T-helper 22 cell (primary cell): ENCODE data around the gene NRROS.
"Not testable (repeated sequence)": the region's sequence is repeated elsewhere in the genome, so short reads cannot be mapped to it uniquely, and the experiment has no call there.

Source experiments
- DNase-seq: peaks from one replicate; pipeline ENCODE4 v3.0.0-alpha.2; 2020; ENCODE audit warnings: low read depth

NRROS gene

DNA sequence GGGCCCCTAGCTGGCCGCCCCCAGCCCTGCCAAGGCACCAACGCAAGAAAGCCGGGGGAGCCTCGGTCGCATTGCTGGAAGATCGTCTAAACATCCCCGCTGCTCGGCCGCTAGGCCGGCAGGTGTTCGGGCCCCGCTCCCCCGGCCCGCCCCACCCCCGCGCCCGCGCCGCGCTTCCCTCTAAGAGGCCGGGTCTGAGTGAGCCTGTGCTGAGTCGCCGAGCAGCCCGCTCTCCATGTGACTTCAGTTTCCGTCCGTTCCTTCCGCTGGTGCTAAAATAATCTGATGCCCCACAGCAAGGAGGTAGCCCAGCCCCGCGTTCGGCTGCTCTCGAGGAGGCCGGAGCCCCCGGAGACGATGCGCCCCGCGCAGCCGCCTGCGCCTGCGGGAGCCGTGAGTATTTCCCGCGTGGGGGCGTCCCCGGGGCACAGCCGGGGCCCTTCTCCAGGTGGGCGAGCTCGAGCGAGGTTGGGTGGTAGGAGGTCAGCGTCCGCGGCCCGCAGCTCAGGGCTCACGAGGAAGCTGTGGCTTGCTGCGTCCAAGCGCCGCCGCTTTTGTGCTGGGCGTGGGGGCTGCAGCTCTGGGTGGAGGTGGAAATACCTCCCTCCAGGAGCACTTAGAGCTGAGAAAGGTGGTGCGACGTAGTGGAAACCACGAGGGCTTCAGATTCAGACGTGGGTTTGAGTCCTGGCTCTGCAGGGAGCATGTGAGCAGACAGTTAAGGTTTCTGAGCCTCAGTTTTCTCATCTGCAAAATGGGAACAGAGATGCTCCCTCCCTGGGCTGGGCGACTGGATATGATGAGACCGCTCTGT is at the start of gene NRROS:
Gene NRROS, plus strand, starts transcription at position 212 of the 814 bp plus-strand sequence. CDS start 14,846 bp downstream, outside the sequence.
- peak; percentile 34 for DNase-seq

DNA sequence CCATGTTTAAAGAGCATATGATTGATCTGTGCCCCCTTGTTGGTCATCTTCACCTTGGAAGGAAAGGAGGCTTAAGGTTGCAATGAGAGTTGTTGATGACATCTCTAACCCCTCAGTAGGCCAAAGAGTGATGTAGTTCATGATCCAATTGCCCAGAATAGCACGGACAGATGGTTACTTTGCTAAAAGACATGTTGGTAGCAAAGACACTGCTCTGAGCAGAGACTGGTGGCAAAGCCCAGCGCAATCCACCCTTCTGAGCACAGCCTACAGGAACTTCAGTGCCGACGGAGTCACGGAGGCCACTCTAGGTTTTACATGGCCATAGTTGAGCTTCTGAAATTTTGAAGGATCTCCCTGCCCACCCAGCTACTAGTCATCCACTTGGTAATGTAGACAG is 49.2 kb upstream of the NRROS start:
- no peak for DNase-seq

DNA sequence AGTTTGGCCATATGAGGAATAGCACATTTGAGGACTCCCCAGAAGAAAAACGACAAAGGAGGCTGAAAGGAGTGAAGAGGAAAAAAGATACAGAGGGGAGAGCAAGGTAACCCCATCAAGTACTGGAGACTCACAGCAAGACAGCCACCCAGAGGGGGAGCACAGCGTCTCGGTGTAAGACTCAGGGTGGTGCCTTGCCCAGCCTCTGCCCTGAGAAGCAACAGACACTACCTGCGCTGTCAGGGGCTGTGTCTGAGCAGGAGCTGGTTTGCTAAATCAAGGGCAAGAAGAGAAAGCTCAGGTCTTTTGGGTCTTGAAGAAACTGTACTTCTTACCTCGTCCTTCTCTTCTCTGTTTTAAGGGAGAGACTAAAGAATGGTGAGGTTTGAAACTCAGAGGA is 43.1 kb upstream of the NRROS start:
- no peak for DNase-seq

DNA sequence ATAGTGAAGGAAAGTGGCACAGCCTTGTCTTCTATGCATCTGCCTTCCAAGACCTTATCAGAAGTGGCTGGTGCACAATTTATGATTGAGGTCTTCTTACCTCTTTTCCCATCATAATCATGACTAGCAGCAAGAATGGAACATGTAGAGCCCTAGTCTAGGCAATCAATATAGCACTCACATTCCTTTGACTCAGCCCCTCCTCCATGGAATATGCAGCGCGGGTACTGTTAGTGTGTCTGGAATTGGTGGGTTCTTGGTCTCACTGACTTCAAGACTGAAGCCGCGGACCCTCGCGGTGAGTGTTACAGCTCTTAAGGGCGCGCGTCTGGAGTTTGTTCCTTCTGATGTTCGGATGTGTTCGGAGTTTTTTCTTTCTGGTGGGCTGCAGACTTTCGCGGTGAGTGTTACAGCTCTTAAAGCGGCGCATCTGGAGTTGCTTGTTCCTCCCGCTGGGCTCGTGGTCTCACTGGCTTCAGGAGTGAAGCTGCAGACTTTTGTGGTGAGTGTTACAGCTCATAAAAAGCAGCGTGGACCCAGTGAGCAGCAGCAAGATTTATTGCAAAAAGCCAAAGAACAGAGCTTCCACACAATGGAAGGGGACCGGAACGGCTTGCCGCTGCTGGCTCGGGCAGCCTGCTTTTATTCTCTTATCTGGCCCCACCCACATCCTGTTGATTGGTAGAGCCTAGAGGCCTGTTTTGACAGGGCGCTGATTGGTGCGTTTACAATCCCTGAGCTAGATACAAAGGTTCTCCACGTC is 41.3 kb upstream of the NRROS start:
- peak; percentile 17 for DNase-seq

DNA sequence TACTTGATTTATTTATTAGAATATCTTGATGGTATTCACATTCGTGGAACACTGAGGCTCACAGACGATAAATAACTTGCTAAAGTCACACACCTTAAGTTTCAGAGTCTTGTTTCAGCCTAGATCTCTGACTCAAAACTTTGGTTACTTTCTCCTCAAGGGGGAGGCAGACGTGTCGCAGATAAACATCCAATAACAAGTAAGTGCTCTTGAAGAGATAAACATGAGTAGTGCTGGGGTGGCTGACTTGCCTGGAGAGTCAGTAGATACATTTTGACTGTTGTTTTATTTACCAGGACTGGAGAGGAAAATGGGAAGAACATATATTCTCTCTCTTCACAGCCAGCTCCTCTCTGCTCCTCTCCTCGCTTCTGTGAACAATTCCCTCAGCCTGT is 39.8 kb upstream of the NRROS start:
- DNase-seq = no peak

DNA sequence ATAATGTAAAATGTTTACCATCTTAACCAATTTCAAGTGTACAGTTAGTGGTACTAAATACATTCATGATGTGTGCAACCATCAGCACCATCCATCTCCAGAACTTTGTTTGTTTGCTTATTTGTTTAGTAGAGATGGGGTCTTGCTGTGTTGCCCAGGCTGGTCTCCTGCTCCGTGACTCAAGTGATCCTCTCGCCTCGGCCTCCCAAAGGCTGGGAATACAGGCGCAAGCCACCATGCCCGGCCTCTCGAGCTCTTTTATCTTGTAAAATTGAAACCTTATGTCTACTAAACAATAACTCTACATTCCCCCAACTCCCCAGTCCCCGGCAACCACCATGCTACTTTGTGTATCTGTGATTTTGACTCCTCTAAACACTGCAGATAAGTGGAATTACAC is 39.1 kb upstream of the NRROS start:
- no peak for DNase-seq

DNA sequence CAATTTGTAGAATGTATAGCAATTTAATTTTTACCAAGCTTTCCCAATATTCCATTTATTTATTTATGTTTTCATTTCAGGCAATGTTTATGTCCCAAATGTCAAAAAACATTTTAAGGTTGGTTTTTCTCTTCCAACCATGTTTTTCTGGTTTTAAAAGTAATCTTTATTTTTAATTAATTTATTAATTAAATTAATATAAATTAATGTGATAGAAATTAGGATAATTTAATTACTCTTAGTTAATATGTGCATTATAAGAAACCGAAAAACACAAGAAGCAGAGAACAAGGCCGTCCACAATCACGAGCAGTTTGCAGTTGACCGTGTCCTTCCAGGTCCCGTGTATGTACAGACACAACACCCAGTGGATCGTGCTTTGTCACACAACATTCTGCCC is 36.8 kb upstream of the NRROS start:
- DNase-seq = no peak

DNA sequence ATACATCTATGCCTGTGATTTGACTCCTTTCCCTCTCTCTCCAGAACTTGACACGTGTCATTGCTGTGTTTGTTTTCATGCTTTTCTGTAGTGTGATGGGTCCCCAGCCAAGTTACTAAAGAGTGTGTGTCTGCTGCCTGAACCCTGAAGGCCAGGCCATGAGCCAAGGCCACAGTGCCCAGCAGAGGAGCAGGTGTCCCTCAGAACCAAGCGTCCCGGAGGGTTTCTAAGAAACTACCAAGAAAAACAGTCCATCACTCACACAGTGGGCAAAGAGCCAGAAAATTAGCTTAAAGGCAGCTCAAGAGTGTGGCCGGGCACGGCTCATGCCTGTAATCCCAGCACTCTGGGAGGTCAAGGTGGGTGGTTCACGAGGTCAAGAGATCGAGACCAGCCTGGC is 35.8 kb upstream of the NRROS start:
- DNase-seq = no peak

DNA sequence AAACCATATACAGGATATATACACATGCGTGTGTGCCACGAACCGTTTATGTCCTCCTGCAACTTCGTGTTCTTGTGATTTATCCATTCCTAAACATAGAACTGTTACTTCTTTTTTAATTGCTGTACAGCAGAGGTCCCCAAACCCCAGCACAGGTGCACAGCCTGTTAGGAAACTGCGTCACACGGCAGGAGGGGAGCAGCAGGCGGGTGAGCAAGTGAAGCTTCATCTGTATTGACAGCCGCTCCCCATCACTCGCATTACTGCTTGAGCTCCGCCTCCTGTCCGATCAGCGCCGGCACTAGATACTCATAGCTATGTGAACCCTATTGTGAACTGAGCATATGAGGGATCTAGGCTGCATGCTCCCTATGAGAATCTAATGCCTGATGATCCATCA is 34.9 kb upstream of the NRROS start:
- DNase-seq = peak; percentile 34

DNA sequence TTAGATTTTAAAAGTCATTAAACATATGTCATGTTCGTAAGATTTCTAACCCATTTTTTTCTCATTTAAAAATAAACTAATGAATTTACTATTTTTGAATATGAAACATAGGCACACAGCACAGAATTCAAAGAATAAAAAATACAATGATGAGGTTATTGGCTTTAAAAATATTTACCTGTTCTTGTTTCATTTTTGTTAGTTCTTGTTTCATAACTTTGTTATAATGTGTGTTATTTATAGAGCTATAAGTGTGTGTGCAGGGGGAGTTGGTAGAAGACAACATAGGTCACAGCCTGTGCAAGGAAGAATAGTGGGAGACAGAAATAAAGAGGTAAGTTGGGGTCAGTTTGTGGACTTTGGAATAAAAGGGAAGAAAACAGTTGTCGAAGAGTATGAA is 30.8 kb upstream of the NRROS start:
- DNase-seq = no peak

DNA sequence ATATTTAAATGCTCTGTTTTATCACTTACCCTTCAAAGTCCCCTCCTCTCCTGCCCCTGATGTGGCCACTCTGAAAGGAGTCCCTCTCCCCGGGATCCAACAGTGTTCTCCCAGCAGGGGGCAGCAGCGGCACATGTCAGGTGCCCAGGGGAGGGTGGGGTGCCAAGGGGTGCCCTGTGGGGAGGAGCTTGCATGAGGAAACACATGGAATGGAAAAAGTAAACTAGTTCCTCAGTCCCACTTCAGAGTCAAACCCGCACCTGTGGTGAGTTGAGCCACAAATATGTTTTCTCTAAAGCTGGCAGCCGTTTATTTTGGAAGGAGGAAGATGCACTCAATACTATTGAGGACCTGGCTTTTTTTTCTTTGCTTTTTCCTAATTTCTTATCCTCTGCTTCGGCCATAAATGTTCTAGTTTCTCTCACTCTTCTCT is 30.1 kb upstream of the NRROS start:
- peak; percentile 78 for DNase-seq

DNA sequence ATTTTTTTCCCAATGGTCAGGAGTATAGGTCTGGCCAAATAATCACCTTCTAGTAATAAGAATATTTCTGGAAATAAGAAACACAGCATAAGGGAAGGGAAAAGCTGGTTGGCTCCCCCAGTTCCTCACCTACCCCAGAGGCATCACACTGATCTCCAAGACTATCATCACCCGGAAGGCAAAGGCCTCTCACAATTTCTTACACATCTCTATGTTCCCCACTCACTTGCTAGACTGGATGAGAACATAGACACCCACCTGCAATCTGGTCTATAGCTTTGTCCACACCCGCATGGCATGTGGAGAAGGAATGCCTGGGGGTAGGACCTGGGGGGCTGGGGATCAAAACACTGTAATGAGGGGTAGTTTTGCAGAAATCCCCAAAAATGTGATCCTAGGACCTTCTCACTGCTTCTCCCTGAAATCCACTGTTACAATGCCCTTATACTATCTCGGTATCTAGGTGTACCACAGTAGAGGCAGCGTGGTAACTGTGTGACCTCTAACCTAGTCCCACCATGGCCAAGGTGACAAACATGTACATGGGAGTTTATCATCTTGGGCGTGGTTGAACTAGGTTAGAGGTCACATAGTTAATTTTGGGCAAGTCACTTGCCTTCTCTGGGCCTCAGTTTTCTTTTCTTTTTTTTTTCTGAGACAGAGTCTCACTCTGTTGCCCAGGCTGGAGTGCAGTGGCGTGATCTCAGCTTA is 29.5 kb upstream of the NRROS start:
- no peak for DNase-seq

DNA sequence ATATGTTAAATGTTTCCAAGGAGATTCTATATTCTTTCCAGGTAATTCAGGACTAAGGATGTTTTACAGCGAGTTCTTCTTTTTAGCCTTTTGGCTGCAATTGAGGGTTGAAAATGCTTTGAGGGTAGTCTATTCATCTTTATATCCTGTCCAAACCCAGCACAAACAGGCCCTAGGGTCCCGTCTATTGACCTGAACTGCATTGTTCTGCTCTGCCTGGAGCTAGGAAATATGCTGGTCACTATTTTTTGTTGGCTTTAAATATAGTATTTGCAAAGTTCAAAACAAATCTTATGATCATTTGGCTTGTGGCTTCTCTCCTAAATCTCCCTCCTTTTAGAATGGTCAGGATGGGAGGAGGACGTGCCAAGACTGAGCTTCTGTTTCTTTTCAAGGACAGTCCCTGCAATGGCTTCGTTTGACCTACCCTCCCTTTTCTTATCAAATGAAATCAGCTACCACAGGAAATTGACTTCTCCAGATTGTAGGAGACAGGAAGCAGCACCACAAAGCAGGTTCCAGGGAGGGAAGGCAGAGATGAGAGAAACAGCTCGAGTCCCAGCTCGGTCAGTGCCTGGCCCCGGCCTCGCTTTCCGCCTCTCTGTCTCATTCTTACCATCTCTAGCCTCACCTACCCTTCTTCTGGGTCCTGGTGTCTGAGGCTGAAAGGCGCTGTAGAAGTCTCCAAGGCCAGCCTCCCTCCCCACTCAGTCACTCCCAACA is 27.6 kb upstream of the NRROS start:
- no peak for DNase-seq

DNA sequence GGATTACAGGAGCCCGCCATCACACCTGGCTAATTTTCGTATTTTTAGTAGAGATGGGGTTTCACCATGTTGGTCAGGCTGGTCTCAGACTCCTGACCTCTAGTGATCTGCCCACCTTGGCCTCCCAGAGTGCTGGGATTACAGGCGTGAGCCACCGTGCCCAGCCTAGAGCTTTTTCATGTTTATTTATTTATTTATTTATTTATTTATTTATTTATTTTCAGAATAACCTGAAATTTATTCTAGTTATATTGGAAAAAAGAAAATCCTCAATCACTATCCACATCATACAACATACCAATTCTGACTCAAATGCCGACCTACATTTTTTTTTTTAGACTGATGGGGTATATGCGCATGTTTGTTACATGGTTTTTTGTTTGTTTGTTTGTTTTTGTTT is 24.3 kb upstream of the NRROS start:
- DNase-seq = not testable (repeated sequence)

DNA sequence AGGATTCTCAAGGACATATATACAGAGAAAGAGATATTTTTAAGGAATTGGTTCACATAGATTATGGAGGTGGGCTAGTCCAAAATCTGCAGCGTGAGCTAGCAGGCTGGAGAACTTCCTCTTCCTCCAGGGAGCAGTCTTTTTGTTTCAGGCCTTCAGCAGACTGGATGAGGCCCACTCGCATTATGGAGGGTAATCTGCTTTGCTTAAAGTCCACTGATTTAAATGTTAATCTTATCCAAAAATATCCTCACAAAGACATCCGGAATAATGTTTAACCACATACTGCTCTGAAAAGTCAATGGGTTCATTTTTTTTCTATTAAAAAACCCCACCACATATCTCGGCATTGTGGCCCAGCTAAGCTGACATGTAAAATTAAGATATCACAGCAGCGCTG is 22.2 kb upstream of the NRROS start:
- no peak for DNase-seq

DNA sequence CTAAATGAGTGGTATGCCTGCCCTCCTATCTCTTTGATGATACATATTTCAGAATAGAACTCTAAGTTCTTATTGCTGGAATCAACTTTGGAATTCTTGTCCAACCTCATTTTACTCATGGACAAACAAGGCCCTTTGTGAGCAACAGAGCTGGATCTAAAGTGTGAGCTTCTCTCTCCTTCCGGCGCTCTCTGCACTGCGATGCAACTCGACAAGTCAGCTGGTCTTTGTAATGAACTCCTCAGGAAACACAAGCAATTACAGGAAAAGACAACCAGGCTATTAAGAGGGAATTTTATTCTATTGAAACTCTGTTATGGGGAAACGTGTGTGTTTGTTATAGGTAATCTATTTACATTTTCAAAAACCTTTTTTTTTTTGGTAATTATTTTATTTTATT is 20.3 kb upstream of the NRROS start:
- DNase-seq = no peak

DNA sequence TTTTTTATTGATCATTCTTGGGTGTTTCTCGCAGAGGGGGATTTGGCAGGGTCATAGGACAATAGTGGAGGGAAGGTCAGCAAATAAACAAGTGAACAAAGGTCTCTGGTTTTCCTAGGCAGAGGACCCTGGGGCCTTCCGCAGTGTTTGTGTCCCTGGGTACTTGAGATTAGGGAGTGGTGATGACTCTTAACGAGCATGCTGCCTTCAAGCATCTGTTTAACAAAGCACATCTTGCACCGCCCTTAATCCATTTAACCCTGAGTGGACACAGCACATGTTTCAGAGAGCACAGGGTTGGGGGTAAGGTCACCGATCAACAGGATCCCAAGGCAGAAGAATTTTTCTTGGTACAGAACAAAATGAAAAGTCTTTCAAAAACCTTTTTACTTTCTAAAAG is 19.9 kb upstream of the NRROS start:
- not testable (repeated sequence) for DNase-seq

DNA sequence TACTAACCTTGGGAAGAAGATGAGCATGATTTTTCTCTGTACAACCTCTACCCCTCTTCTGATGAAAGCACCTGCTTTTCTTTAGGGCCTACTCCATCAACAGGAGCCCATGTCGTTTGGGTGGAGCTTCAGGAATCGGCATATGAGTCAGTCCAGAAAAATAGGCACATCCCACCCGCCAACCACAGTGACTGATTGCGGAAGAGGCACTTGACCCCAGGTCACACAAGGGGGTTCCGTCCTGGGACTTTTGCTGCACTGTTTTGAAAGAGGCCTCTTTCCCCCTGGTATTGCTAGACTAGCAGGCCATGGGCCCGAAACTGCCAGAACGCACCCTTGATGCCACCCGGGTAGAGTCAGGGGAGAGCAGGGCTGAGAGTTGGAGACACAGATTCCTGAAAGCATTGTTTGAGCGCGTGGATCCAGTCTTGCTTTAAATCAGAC is 19.3 kb upstream of the NRROS start:
- no peak for DNase-seq

DNA sequence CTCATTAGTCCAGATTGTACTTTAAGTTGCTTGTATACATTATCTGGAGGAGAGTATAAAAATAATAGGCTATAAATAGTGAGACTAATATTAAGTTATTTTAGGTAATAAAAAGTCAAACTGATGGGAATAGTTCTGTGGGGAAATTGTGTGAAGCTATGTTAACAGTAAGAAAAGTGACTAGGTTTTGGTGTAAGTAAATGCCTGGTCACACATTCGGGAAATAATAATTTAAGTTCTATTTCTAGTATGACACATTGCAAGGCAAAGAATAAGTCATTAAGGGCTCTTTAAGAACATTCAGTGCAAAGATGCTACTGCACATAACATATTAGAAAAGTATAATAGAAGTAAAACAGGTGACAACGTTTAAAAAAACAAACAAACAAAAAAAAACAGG is 18.8 kb upstream of the NRROS start:
- DNase-seq = no peak

DNA sequence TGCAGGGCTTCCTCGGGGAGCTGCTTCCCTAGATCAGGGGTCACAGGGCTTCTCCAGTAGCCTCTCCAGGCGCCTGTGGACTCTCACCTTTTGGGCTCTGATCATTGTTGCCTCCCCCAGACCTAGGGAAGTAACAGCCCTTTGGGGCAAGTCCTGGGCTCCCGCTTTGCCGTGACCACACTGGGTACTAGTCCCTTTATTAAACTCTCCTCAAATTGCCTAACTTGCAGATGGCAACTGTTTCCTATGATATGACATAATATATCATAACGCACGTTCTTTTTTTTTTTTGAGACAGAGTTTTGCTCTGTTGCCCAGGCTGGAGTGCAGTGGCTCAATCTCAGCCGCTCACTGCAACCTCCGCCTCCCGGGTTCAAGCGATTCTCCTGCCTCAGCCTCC is 17.9 kb upstream of the NRROS start:
- no peak for DNase-seq

DNA sequence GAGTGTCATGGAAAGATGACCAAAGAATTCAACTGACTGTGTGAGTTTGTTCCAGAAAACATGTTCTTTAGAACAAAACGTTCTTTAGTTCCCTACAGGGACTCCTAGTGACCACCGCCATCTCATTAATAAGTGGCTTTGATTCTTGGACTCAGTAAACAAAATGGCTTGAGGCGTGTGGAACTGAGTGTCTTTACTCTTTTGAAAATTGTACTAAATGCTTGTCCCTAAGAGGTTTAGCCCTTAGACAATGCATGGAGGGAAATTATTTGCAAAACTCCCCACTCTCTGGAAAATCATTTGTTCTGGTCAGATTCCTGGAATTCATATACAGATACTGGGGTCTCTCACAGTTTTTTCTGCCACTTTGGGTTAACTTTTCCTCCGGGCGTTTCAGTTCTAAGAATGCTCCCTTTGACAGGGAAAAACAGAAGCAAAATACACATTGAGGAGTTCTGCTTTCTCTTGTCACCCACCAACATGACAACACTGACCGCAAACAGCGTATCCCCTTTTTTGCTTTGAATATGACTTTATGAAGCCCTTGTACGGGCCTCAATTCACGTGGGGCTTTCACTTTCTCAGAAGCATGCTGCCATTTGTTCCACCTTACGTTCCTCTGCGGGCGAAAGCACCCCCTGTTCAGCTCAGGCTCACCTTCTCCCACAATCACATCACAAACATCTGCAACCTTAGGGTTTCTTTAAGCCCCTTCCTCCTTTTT is 15.3 kb upstream of the NRROS start:
- no peak for DNase-seq
